Heart left ventricle (tissue), 13 donors: ENCODE data around the gene CTAGE1.

Experiments used
- POLR2A ChIP-seq, 2 donors: fragments of 450-650 bp; IDR thresholded peaks; one replicate each; pipeline ENCODE4 v1.6.1; 2017; ENCODE audit warnings: antibody characterized with exemption in 2 of 2, mild to moderate bottlenecking in 2 of 2, moderate library complexity in 2 of 2
- TF ChIP-seq, protein P1 (sequence below), 12 donors: fragments of 200-600 bp; sonication (generic) in 4 of 12; IDR thresholded peaks; one replicate each; pipeline versions ENCODE4 v1.5.0 to v1.8.0; 2018 to 2022; ENCODE audit warnings: antibody characterized with exemption in 12 of 12, mild to moderate bottlenecking in 5 of 12
- donor health status: ischemic (EF 13 %, LVEDD 7.1; RV severe dilation, severe dysfunction).
- donor health status: DM: no; HTN: yes; CAD: no.
- donor health status: DM: no; HTN: no; CAD: no.
- donor health status: ischemic (EF 25% LVEDD 6.9; RV normal size, moderate dysfunction).
- donor health status: ischemic (EF 25% LVEDD 5.7; RV mildly dilated, moderate dysfunction).
- donor health status: ischemic (EF 35%, LVEDD 5.7; RV mildly dilated, moderate dysfunction).
- donor health status: nonischemic (EF 11% LVEDD 7.7; RV severe dilation, severe dysfunction).
- donor health status: DM: yes; HTN: yes; CAD: no.
- donor health status: PGD.
- donor health status: ischemic (EF 29% LVEDD 5.4; RV normal size, mild dysfunction).
- donor health status: nonischemic (EF 23%, LVEDD 6.1; RV moderate dilation, normal function).

DNA sequence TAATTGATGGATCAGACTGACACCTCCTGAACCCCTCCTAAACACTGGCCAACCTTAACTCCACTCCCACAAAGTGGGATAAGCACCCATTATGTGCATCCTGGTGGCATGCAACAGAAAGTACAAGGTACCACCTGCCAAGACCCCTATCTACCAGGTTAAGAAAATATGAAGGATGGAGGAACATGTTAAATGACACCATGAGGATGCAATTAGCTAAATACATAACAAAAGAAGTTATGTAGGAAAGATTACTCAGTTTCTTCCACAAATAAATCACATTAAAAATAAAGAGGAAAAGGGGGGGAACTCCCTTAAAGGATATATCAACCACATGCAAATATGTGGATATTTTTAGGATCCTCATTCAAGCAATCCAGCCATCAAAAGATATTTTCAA is 12.6 kb downstream of the CTAGE1 start:
- TF ChIP-seq, protein P1, sequence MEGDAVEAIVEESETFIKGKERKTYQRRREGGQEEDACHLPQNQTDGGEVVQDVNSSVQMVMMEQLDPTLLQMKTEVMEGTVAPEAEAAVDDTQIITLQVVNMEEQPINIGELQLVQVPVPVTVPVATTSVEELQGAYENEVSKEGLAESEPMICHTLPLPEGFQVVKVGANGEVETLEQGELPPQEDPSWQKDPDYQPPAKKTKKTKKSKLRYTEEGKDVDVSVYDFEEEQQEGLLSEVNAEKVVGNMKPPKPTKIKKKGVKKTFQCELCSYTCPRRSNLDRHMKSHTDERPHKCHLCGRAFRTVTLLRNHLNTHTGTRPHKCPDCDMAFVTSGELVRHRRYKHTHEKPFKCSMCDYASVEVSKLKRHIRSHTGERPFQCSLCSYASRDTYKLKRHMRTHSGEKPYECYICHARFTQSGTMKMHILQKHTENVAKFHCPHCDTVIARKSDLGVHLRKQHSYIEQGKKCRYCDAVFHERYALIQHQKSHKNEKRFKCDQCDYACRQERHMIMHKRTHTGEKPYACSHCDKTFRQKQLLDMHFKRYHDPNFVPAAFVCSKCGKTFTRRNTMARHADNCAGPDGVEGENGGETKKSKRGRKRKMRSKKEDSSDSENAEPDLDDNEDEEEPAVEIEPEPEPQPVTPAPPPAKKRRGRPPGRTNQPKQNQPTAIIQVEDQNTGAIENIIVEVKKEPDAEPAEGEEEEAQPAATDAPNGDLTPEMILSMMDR (IDR thresholded peaks at IDR 0.05) = no peak
- TF ChIP-seq POLR2A (IDR thresholded peaks at IDR 0.05) = no peak
